Epithelial cell of proximal tubule (primary cell): ENCODE measurements around the gene C1QL1. TPM values are rescaled to one million over a fixed set of nuclear protein-coding genes. Genes with fewer than 3 reads are reported as not detected.

Source experiments
- DNase-seq: peaks from one replicate; pipeline ENCODE4 v3.0.0-alpha.2; 2011; ENCODE audit warnings: low read depth
- H3K4me3 ChIP-seq: 2 replicates; pipeline ENCODE4 v1.5.1; 2011; ENCODE audit warnings: low read depth, mild to moderate bottlenecking, low read length
- CTCF ChIP-seq: conservative IDR thresholded peaks from 2 replicates; pipeline ENCODE4 v1.5.1; 2012; ENCODE audit warnings: low read depth, mild to moderate bottlenecking, low read length
- total RNA-seq: library from RNA; depleted of rRNA; stranded (reverse); fragments of >200 nt; gene quantifications from 2 replicates; pipeline ENCODE4 v1.2.3, GENCODE V29; 2015

The C1QL1 gene
- total RNA-seq, 1 donor from 2014 or later = not detected

- no peak for DNase-seq
- TF ChIP-seq CTCF = no peak
- H3K4me3 ChIP-seq = no peak overlapping the region
These were observed 10.7 kb upstream of the C1QL1 start for GRCh38 chr17:44978807-44979206.

- no peak for TF ChIP-seq CTCF
- DNase-seq = no peak
- no peak overlapping the region for H3K4me3 ChIP-seq
These were observed 9.9 kb upstream of the C1QL1 start for GRCh38 chr17:44977814-44978550.

GRCh38 chr17:44977065-44977464, 9.0 kb upstream of the C1QL1 start:
- TF ChIP-seq CTCF = no peak
- no peak for DNase-seq
- no peak overlapping the region for H3K4me3 ChIP-seq

- no peak for TF ChIP-seq CTCF
- H3K4me3 ChIP-seq = no peak overlapping the region
- no peak for DNase-seq
These were observed 8.1 kb upstream of the C1QL1 start for GRCh38 chr17:44976206-44976605.

- no peak for DNase-seq
- H3K4me3 ChIP-seq = no peak overlapping the region
- no peak for TF ChIP-seq CTCF
These were observed 4.8 kb upstream of the C1QL1 start for GRCh38 chr17:44972953-44973352.

- no peak overlapping the region for H3K4me3 ChIP-seq
- TF ChIP-seq CTCF = no peak
- DNase-seq = no peak
These were observed 3.8 kb upstream of the C1QL1 start for GRCh38 chr17:44971776-44972483.
